A673 (cell line): ENCODE results near the gene SLC4A4. TPM values are rescaled to one million over a fixed set of nuclear protein-coding genes. Genes with fewer than 3 reads are reported as not detected.

ENCODE experiments used
- BruUV-seq: library from RNA; stranded (reverse); fragments of 400-500 nt; replicated peaks from 2 replicates; lab custom pipeline; 2021; lab: Mats Ljungman, UMichigan
- CTCF ChIA-PET: fragments of 300-600 bp; sonication (Branson Sonifier 250); formaldehyde crosslinking; loops from one replicate; lab custom pipeline; 2022; ENCODE audit warnings: antibody characterized with exemption; lab: Charles Lee
- POLR2A ChIA-PET: fragments of 300-600 bp; sonication (Branson Sonifier 250); formaldehyde crosslinking; loops from one replicate; lab custom pipeline; 2022; ENCODE audit warnings: antibody characterized with exemption; ENCODE audit not compliant: low non-redundant PET; lab: Charles Lee
- DNase-seq: peaks from one replicate; pipeline ENCODE4 v3.0.0-alpha.2; 2015; ENCODE audit warnings: low spot score
- H3K27ac ChIP-seq: fragments of 200-600 bp; sonication (generic); 2 replicates; pipeline ENCODE4 v1.5.1; 2016; ENCODE audit warnings: mixed run types, low read depth, mild to moderate bottlenecking, mixed read lengths, antibody characterized with exemption, low read length; ENCODE audit not compliant: poor library complexity, severe bottlenecking
- H3K27me3 ChIP-seq: fragments of 200-600 bp; sonication (generic); replicated peaks from 2 replicates; pipeline ENCODE4 v1.6.1; 2017; ENCODE audit warnings: mixed run types, low read depth, mild to moderate bottlenecking, mixed read lengths, antibody characterized with exemption, low read length; ENCODE audit not compliant: insufficient read depth, poor library complexity
- H3K36me3 ChIP-seq: fragments of 200-600 bp; sonication (generic); 2 replicates; pipeline ENCODE4 v1.6.1; 2016; ENCODE audit warnings: mixed run types, mild to moderate bottlenecking, mixed read lengths, antibody characterized with exemption, low read length; ENCODE audit not compliant: insufficient read depth, poor library complexity, severe bottlenecking
- H3K4me1 ChIP-seq: fragments of 200-600 bp; sonication (generic); 2 replicates; pipeline ENCODE4 v1.6.1; 2017; ENCODE audit warnings: mixed run types, mild to moderate bottlenecking, mixed read lengths, antibody characterized with exemption, low read length; ENCODE audit not compliant: insufficient read depth, poor library complexity, severe bottlenecking
- H3K4me3 ChIP-seq: fragments of 200-600 bp; sonication (generic); 2 replicates; pipeline ENCODE4 v1.5.1; 2016; ENCODE audit warnings: low read depth, mixed run types, mild to moderate bottlenecking, mixed read lengths, low read length; ENCODE audit not compliant: poor library complexity, severe bottlenecking
- H3K9me3 ChIP-seq: fragments of 200-600 bp; sonication (generic); 2 replicates; pipeline ENCODE4 v1.6.1; 2016; ENCODE audit warnings: mixed run types, low read depth, mild to moderate bottlenecking, mixed read lengths, antibody characterized with exemption, low read length; ENCODE audit not compliant: poor library complexity, severe bottlenecking
- EZH2 ChIP-seq: fragments of 200-600 bp; sonication (generic); IDR thresholded peaks from 2 replicates; pipeline ENCODE4 v1.6.1; 2017; ENCODE audit warnings: borderline replicate concordance, low read depth, mild to moderate bottlenecking, mixed read lengths, antibody characterized with exemption, low read length; ENCODE audit not compliant: poor library complexity, severe bottlenecking
- intact Hi-C: fragments of 100-400 bp; cut with micrococcal nuclease; formaldehyde crosslinking; loops from one replicate; pipeline ENCODE4 v1.10.0; 2022; ENCODE audit not compliant: unreplicated experiment
- total RNA-seq: library from RNA; stranded (reverse); gene quantifications from 2 replicates; pipeline ENCODE4 v1.2.3, GENCODE V29; 2021
- TF ChIP-seq, protein P1 (sequence below): fragments of 300-800, 200-600 bp; sonication (generic); conservative IDR thresholded peaks from 2 replicates; pipeline ENCODE4 v1.5.1; 2017; ENCODE audit warnings: low read depth, mild to moderate bottlenecking, antibody characterized with exemption, low read length, moderate library complexity, mixed read lengths

The SLC4A4 gene
- total RNA-seq, 1 experiment from 2014 or later: 1.2 TPM

- no peaks in the 10 kb centered on the region for H3K4me1 ChIP-seq
These were observed 219.4 kb downstream of the SLC4A4 start for GRCh38 chr4:71558248-71558647.

DNA sequence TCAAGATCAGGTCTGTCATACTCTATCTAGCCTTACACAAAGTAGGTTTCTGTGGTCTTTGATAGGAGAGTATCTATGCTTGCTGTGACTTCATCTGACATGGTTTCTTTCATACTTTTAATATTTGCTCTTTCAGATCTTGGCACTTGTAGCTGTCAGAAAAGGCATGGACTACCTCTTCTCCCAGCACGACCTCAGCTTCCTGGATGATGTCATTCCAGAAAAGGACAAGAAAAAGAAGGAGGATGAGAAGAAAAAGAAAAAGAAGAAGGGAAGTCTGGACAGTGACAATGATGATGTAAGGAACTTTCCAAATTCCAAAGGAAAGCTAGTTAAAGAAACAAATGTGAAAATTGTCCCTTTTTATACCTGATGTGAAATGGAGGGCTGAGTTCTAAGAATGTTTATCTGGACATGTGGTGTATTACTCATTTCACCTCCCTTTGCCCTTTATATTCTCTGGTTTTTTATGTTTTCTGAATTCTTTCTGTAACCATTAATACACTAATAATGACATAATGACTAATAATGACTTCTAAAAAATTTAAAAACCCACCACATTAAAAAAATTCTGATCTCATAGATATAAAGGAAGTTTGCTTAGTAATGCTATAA lies 221.2 kb downstream of the SLC4A4 start:
- CTCF ChIA-PET: no interaction called here
- no peak for DNase-seq
- no peaks in the 10 kb centered on the region for H3K36me3 ChIP-seq
- H3K4me1 ChIP-seq: no peaks in the 10 kb centered on the region
- no peak overlapping the region for H3K4me3 ChIP-seq
- H3K27me3 ChIP-seq: no peaks in the 10 kb centered on the region
- no peaks in the 10 kb centered on the region for H3K9me3 ChIP-seq
- POLR2A ChIA-PET: no interaction called here
- no TSS peak for BruUV-seq
- intact Hi-C loops: loop anchor here (10.0 kb wide), 2 partner anchors 155 to 375 kb away; no protein-coding TSS in a partner anchor
- TF ChIP-seq, protein P1, sequence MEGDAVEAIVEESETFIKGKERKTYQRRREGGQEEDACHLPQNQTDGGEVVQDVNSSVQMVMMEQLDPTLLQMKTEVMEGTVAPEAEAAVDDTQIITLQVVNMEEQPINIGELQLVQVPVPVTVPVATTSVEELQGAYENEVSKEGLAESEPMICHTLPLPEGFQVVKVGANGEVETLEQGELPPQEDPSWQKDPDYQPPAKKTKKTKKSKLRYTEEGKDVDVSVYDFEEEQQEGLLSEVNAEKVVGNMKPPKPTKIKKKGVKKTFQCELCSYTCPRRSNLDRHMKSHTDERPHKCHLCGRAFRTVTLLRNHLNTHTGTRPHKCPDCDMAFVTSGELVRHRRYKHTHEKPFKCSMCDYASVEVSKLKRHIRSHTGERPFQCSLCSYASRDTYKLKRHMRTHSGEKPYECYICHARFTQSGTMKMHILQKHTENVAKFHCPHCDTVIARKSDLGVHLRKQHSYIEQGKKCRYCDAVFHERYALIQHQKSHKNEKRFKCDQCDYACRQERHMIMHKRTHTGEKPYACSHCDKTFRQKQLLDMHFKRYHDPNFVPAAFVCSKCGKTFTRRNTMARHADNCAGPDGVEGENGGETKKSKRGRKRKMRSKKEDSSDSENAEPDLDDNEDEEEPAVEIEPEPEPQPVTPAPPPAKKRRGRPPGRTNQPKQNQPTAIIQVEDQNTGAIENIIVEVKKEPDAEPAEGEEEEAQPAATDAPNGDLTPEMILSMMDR: no peak
- TF ChIP-seq EZH2: no peak
- no peak overlapping the region for H3K27ac ChIP-seq

More at GRCh38 chr4:71558248-71558647, 219.4 kb downstream of the SLC4A4 start:
- Histone ChIP-seq H3K27me3 (no peaks in the 10 kb centered on the region), H3K27ac (no peak overlapping the region), H3K4me3 (no peak overlapping the region), H3K9me3 (no peaks in the 10 kb centered on the region), H3K36me3 (no peaks in the 10 kb centered on the region)
- TF ChIP-seq EZH2: no peak
- TF ChIP-seq, protein P1: no peak
- CTCF ChIA-PET: no interaction called here
- no peak for DNase-seq
- intact Hi-C loops: loop anchor here (10.0 kb wide), 2 partner anchors 157 to 373 kb away; no protein-coding TSS in a partner anchor
- POLR2A ChIA-PET: no interaction called here
- BruUV-seq: no TSS peak

DNA sequence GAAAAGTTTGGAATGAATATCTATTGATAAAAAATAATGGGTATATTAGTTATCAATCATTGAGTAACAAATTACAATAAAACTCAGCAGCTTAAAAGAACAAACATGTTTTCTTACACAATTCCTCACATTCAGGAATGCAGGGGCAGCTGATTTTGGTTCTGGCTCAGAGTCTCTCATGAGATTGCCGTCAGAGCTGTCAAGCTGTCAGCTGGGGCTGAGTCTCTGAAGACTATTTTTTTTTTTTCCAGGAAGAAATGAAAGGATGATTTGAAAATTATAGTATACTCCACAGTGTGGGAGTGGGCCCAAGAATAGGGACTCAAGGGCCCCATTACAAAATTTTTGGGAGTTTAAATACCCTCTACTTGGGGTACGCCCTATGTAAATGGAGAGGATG lies 226.0 kb downstream of the SLC4A4 start:
- no peak for TF ChIP-seq EZH2
- TF ChIP-seq, protein P1: no peak
- intact Hi-C loops: no loop called here
- ChIA-PET POLR2A (no interaction called here), CTCF (no interaction called here)
- Histone ChIP-seq H3K36me3 (no peaks in the 10 kb centered on the region), H3K27ac (no peak overlapping the region), H3K4me3 (no peak overlapping the region), H3K9me3 (no peaks in the 10 kb centered on the region), H3K27me3 (no peaks in the 10 kb centered on the region), H3K4me1 (no peaks in the 10 kb centered on the region)
- no TSS peak for BruUV-seq
- no peak for DNase-seq
